ENCODE measurements around the gene FYCO1.

The FYCO1 gene

GRCh38 chr3:45921158-45922038, 74.2 kb downstream of the FYCO1 start:
- H3K27ac ChIP-seq, result no peak overlapping the region
- TF ChIP-seq CTCF (IDR thresholded peaks at IDR 0.05), result no peak
- no peak for TF ChIP-seq ZFX (IDR thresholded peaks at IDR 0.05; ENCODE audit: borderline replicate concordance)

GRCh38 chr3:45917146-45917898, 78.3 kb downstream of the FYCO1 start:
- no peak overlapping the region for H3K27ac ChIP-seq
- TF ChIP-seq CTCF (IDR thresholded peaks at IDR 0.05) (no peak), ZFX (IDR thresholded peaks at IDR 0.05; ENCODE audit: borderline replicate concordance) (no peak)

GRCh38 chr3:45915518-45916231, 79.9 kb downstream of the FYCO1 start:
- H3K27ac ChIP-seq, result no peak overlapping the region
- TF ChIP-seq ZFX (IDR thresholded peaks at IDR 0.05; ENCODE audit: borderline replicate concordance) (no peak), CTCF (IDR thresholded peaks at IDR 0.05) (no peak)

GRCh38 chr3:45915059-45915439, 80.6 kb downstream of the FYCO1 start:
- TF ChIP-seq ZFX (IDR thresholded peaks at IDR 0.05; ENCODE audit: borderline replicate concordance) (no peak), CTCF (IDR thresholded peaks at IDR 0.05) (no peak)
- H3K27ac ChIP-seq, result no peak overlapping the region

- TF ChIP-seq ZFX (IDR thresholded peaks at IDR 0.05; ENCODE audit: borderline replicate concordance), result no peak
- no peak for TF ChIP-seq CTCF (IDR thresholded peaks at IDR 0.05)
- no peak overlapping the region for H3K27ac ChIP-seq
Measured at GRCh38 chr3:45914362-45915058, 81.1 kb downstream of the FYCO1 start.

- TF ChIP-seq ZFX (IDR thresholded peaks at IDR 0.05; ENCODE audit: borderline replicate concordance), result no peak
- TF ChIP-seq CTCF (IDR thresholded peaks at IDR 0.05), result no peak
- H3K27ac ChIP-seq, result no peak overlapping the region
Measured at GRCh38 chr3:45912435-45912834, 83.2 kb downstream of the FYCO1 start.

All from 22Rv1 (cell line).